GM18517 (cell line): ENCODE measurements around the gene MDN1.
"Not testable (repeated sequence)": the region's sequence is repeated elsewhere in the genome, so short reads cannot be mapped to it uniquely, and the experiment has no call there.

ENCODE experiments used
- ATAC-seq: cut with Tn5 transposase; IDR thresholded peaks from one replicate; pipeline ENCODE4 v1.9.1; 2021; ENCODE audit warnings: mild to moderate bottlenecking, moderate library complexity; ENCODE audit not compliant: unreplicated experiment

Gene MDN1

DNA sequence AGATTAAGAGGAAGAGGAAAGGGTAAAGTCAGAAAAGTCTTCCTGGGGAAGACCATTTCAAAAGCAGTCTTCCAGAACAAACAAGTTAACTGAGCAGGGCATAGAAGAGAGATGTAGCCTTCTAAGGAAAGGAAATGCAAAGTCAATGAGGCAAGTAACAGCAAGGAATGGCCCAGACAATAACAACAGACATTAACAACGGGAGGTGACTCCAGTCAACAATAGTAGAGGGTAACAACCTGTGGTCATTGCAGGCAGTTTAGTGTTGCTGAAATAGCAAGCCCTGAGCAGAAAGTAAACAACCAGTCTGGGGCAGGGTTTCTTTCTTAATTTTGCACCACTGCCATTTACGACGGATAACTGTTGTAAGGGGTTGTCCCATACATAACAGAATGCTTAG, 2.1 kb downstream of the MDN1 start:
- no peak for ATAC-seq

GRCh38 chr6:89813422-89813821, 6.2 kb downstream of the MDN1 start:
- ATAC-seq = not testable (repeated sequence)

DNA sequence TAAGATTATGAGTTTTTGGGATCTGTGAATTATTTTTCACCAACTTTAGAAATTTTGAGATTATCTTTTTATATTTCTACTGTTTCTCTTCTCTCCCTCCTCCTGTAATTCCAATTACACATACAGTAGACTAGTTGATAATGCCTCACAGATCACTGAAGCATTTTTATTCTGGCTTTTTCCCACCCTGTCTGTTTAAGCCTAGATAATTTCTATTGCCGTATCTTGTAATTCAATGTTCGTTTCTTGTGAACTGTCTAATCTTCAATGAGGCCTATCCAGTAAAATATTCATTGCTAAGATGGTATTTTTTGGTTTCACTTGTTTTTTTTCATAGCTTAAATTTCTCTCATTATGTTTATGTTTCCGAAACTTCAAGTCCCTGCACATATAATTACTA, 12.0 kb downstream of the MDN1 start:
- no peak for ATAC-seq

DNA sequence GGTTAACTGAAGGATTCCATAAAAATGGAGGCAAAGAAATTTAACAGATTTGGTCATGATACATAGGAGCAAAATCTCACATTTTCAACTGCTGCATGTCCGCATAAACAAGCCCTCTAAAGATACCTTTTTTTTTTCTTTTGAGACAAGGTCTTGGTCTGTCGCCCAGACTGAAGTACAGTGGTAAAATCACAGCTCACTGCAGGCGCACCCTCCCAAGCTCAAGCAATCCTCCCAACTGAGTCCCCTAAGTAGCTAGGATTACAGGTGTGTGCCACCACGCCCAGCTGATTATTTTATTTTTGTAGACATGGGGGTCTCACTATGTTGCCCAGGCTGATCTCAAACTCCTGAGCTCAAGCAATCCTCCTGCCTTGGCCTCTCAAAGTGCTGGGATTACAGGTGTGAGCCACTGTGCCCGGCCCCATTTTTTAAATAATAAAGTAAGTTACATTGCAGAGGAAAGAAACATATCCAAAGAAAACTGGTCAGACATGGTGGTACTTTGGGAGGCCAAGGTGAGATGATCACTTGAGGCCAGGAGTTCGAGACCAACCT, 13.7 kb downstream of the MDN1 start:
- no peak for ATAC-seq

- no peak for ATAC-seq
Observed at GRCh38 chr6:89803271-89803670, 16.3 kb downstream of the MDN1 start.

DNA sequence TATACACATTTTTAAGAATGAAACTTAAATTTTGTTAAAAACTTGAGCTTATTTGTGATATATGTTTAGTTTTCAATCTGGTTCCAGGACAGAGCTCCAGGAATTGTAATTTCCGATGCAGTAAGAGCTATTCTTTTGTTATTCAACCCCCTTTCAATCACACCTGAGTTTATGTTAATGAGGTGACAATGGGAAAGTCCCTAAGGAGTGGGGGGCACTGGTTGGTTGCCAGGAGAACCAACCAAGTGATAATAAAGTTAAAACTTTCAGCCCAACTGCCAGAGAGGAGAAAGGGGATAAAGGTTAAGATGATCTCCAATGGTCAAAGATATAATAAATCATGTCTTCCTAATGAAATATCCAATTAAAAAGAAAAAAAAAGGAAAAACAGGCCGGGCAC, 19.8 kb downstream of the MDN1 start:
- ATAC-seq = no peak

DNA sequence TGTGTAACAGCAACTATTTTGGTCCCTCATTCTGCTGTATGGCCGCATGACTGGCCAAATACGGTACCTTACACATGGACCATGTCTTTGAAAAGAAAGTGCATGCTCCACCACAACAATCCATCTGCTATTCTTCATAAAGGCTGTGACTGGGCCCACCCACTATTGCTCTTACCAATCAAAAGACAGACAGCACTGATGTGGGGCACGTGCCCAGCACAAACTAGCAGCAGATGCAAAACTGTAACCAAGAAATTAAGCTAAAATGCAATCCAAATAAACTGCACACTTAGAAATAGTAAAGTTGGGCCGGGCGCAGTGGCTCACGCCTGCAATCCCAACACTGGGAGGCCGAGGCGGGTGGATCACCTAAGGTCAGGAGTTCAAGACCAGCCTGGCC, 20.5 kb downstream of the MDN1 start:
- ATAC-seq = no peak

- ATAC-seq = no peak
Observed at GRCh38 chr6:89797317-89797716, 22.3 kb downstream of the MDN1 start.

GRCh38 chr6:89794324-89794723, 25.3 kb downstream of the MDN1 start:
- no peak for ATAC-seq

DNA sequence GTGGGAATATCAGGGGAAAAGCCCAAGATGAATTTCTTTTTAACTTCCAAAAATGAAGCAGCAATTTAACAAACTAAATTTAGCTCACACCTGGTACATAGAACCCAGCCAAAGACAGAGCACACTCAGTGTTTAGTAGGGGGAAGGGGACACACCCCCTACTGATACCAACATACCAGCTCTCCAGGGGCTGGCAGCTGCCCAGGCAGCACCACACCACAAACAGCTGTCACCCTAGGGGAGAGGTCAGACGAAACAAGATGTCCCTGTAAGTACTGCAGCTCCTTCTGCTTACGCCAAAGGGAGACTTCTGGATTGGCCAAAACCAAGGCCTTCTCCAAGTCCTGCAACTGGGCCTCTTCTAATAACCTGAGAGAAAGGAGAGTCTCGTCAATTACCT, 26.0 kb downstream of the MDN1 start:
- no peak for ATAC-seq

DNA sequence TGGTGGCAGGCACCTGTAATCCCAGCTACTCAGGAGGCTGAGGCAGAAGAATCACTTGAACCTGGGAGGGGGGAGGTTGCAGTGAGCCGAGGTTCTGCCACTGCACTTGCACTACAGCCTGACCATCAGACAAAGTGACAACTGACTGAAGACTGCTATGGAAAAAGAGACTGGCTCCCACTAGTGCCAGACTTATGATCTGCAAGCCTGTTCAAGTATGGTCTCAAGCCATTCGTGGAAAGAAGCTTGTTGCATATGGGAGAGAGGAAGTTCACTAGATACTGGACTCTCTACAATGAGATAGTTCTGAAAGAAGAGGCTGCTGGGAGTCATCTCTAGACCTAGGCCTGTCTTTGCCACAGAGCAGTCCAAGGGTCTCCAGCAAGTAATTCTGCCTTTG, 26.7 kb downstream of the MDN1 start:
- ATAC-seq = peak; percentile 84

- ATAC-seq = no peak
Observed at GRCh38 chr6:89790403-89790802, 29.2 kb downstream of the MDN1 start.

GRCh38 chr6:89789980-89790379, 29.6 kb downstream of the MDN1 start:
- ATAC-seq = no peak

- ATAC-seq = no peak
Observed at GRCh38 chr6:89787660-89788328, 31.8 kb downstream of the MDN1 start.

GRCh38 chr6:89786970-89787369, 32.6 kb downstream of the MDN1 start:
- ATAC-seq = no peak

- no peak for ATAC-seq
Observed at GRCh38 chr6:89784838-89785237, 34.8 kb downstream of the MDN1 start.

- ATAC-seq = not testable (repeated sequence)
Observed at GRCh38 chr6:89783293-89783692, 36.3 kb downstream of the MDN1 start.

- ATAC-seq = no peak
Observed at GRCh38 chr6:89782222-89782621, 37.4 kb downstream of the MDN1 start.

DNA sequence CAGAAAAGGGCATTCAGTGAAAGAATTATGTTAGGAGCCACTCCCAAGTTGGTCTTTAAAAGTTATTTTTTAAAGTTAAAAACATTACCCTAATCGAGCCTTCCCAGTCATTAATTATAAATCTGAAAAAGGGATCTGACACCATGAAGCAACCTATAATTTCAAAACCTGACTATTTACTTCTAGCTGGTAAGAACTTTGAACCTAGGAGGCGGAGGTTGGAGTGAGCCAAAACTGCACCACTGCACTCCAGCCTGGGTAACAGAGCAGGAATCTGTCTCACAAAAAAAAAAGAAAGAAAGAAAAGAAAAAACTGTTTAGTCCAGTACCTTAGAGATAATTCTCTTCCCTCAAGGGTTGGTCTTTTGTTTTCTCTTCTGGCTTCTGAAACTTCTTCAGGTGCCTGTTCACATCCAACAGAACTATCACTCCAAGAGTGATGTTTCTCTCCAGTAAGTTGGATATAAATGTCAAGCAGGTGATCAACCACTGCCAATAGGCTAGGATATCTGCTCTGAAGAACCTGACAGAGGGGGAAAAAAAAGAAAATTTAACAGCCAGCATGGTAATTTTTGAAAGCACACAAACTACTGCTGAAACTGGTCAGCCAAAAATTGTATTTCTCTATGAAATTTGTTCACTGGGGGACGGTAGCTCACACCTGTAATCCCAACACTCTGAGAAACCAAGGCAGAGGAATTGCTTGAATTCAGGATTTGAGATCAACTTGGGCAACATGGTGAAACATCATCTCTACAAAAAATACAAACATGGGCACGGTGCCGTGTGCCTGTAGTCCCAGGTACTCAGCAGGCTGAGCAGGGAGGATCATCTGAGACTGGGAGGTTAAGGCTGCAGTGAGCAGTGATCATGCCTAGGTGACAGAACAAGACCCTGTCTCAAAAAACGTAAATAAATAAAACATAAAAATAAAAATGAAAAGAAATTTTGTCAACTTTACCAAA, 38.2 kb downstream of the MDN1 start:
- ATAC-seq = no peak

DNA sequence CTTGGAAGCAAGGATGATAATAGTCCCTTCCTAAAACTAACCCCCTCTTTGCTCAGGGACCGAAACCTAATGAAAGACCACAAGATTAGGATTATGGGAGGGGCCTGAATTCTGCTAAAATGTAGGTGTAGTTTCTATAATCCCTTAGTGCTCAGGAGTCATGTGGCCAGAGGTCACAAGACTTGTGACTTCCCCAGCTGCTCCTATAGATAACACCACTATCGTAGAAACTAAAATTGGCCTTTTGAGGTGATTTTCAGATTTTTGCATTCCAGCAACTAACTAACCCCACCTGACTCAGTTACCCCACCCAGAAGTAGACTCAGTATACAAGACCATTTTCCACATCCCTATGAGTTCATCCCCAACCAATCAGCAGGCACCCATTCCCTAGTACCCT, 42.1 kb downstream of the MDN1 start:
- ATAC-seq = no peak

DNA sequence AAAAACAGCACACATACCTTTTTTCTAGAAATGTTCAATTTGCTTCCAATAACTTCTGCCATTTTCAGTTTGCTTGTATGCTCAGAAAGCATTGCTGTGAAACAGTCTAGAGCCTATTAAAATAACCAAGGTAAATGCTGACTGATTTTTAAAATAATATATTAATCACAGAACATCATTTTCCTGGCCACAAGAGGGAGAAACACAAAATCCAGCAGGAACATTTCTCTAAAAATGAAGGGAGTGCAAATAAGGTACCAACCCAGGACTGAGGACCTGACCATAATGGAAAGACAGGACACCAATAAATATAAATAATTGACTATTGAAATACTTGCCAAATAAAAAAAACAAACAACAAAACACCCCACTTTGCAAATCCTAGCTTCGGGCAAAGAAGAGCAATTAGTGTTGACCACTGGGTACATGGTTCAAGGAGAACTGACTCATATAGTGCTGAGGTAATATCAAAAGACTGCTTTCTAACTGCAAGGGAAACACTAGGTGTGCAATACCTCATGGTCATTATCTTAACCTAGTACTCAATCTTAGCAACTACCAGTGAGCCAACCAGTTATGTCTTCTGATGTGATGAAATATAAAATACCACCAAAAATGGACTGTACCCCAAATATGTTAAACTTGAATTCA, 42.9 kb downstream of the MDN1 start:
- ATAC-seq = no peak
